Duodenal mucosa (tissue), 2 donors: Measurements from ENCODE around the gene SP3.

Source experiments
- H3K27ac ChIP-seq: one replicate; pipeline ENCODE4 v1.7.0; 2013; ENCODE audit warnings: low read depth, low read length
- H3K27me3 ChIP-seq, 2 donors: one replicate each; pipeline ENCODE4 v1.7.0; 2013; ENCODE audit warnings: low read length in 2 of 2, control low read depth in 1 of 2; ENCODE audit not compliant: insufficient read depth in 2 of 2, control insufficient read depth in 1 of 2
- H3K36me3 ChIP-seq, 2 donors: one replicate each; pipeline ENCODE4 v1.7.0; 2013; ENCODE audit warnings: low read length in 2 of 2, control low read depth in 1 of 2; ENCODE audit not compliant: insufficient read depth in 2 of 2, control insufficient read depth in 1 of 2
- H3K4me1 ChIP-seq, 2 donors: one replicate each; pipeline ENCODE4 v1.7.0; 2013; ENCODE audit warnings: low read length in 2 of 2, control low read depth in 1 of 2; ENCODE audit not compliant: insufficient read depth in 2 of 2, control insufficient read depth in 1 of 2
- H3K4me3 ChIP-seq, 2 donors: one replicate each; pipeline ENCODE4 v1.7.0; 2013; ENCODE audit warnings: low read length in 2 of 2, low read depth in 1 of 2
- H3K9ac ChIP-seq, 2 donors: one replicate each; pipeline ENCODE4 v1.7.0; 2013; ENCODE audit warnings: low read length in 2 of 2, low read depth in 1 of 2
- H3K9me3 ChIP-seq, 2 donors: one replicate each; pipeline ENCODE4 v1.7.0; 2013; ENCODE audit warnings: low read length in 2 of 2, control low read depth in 1 of 2; ENCODE audit not compliant: control insufficient read depth in 1 of 2

Gene SP3

GRCh38 chr2:173876833-173877413 lies 88.2 kb downstream of the SP3 start:
- H3K36me3 ChIP-seq = no peaks in the 10 kb centered on the region
- H3K9ac ChIP-seq = no peak overlapping the region
- no peaks in the 10 kb centered on the region for H3K27me3 ChIP-seq
- no peaks in the 10 kb centered on the region for H3K4me1 ChIP-seq
- H3K9me3 ChIP-seq = no peaks in the 10 kb centered on the region
- H3K27ac ChIP-seq = no peak overlapping the region
- no peak overlapping the region for H3K4me3 ChIP-seq

GRCh38 chr2:173874894-173875237 lies 90.3 kb downstream of the SP3 start:
- Histone ChIP-seq H3K4me3 (no peak overlapping the region), H3K9ac (no peak overlapping the region), H3K4me1 (no peaks in the 10 kb centered on the region), H3K27ac (no peak overlapping the region), H3K27me3 (no peaks in the 10 kb centered on the region), H3K9me3 (no peaks in the 10 kb centered on the region), H3K36me3 (no peaks in the 10 kb centered on the region)

GRCh38 chr2:173874003-173874893 lies 90.9 kb downstream of the SP3 start:
- no peak overlapping the region for H3K9ac ChIP-seq
- H3K27ac ChIP-seq = no peak overlapping the region
- no peaks in the 10 kb centered on the region for H3K36me3 ChIP-seq
- H3K27me3 ChIP-seq = no peaks in the 10 kb centered on the region
- no peaks in the 10 kb centered on the region for H3K4me1 ChIP-seq
- no peaks in the 10 kb centered on the region for H3K9me3 ChIP-seq
- H3K4me3 ChIP-seq = no peak overlapping the region

GRCh38 chr2:173872714-173873113 lies 92.5 kb downstream of the SP3 start:
- peaks cover 0 to 6% of the 10 kb centered on the region in 2 donors for H3K27me3 ChIP-seq
- H3K4me1 ChIP-seq = no peaks in the 10 kb centered on the region
- no peak overlapping the region for H3K4me3 ChIP-seq
- H3K36me3 ChIP-seq = no peaks in the 10 kb centered on the region
- H3K9me3 ChIP-seq = no peaks in the 10 kb centered on the region
- H3K9ac ChIP-seq = no peak overlapping the region
- H3K27ac ChIP-seq = no peak overlapping the region

- Histone ChIP-seq H3K4me3 (no peak overlapping the region), H3K27ac (no peak overlapping the region), H3K9ac (no peak overlapping the region), H3K27me3 (peaks cover 4 to 8% of the 10 kb centered on the region in 2 donors), H3K4me1 (no peaks in the 10 kb centered on the region), H3K9me3 (no peaks in the 10 kb centered on the region), H3K36me3 (no peaks in the 10 kb centered on the region)
These were observed 95.6 kb downstream of the SP3 start for GRCh38 chr2:173869244-173870229.

GRCh38 chr2:173868406-173868805 lies 96.8 kb downstream of the SP3 start:
- Histone ChIP-seq H3K9me3 (no peaks in the 10 kb centered on the region), H3K36me3 (no peaks in the 10 kb centered on the region), H3K27ac (no peak overlapping the region), H3K27me3 (peaks cover 5 to 8% of the 10 kb centered on the region in 2 donors), H3K4me1 (no peaks in the 10 kb centered on the region), H3K9ac (no peak overlapping the region), H3K4me3 (no peak overlapping the region)

GRCh38 chr2:173866874-173867618 lies 98.1 kb downstream of the SP3 start:
- Histone ChIP-seq H3K9ac (no peak overlapping the region), H3K27me3 (peaks cover 5 to 8% of the 10 kb centered on the region in 2 donors), H3K9me3 (no peaks in the 10 kb centered on the region), H3K4me3 (no peak overlapping the region), H3K4me1 (no peaks in the 10 kb centered on the region), H3K36me3 (no peaks in the 10 kb centered on the region), H3K27ac (no peak overlapping the region)

- Histone ChIP-seq H3K27ac (no peak overlapping the region), H3K27me3 (peaks cover 5 to 8% of the 10 kb centered on the region in 2 donors), H3K4me1 (no peaks in the 10 kb centered on the region), H3K9me3 (no peaks in the 10 kb centered on the region), H3K36me3 (no peaks in the 10 kb centered on the region), H3K9ac (no peak overlapping the region), H3K4me3 (no peak overlapping the region)
These were observed 99.0 kb downstream of the SP3 start for GRCh38 chr2:173865971-173866873.
